SH-SY5Y (cell line): ENCODE data around the gene RBM19.

Experiments
- GATA2 ChIP-seq: IDR thresholded peaks from 2 replicates; pipeline ENCODE4 v1.6.1; 2011; ENCODE audit warnings: mild to moderate bottlenecking, low read depth, low read length
- GATA3 ChIP-seq: IDR thresholded peaks from 2 replicates; pipeline ENCODE4 v1.6.1; 2011; ENCODE audit warnings: low read depth, mild to moderate bottlenecking, low read length, moderate library complexity

The RBM19 gene

DNA sequence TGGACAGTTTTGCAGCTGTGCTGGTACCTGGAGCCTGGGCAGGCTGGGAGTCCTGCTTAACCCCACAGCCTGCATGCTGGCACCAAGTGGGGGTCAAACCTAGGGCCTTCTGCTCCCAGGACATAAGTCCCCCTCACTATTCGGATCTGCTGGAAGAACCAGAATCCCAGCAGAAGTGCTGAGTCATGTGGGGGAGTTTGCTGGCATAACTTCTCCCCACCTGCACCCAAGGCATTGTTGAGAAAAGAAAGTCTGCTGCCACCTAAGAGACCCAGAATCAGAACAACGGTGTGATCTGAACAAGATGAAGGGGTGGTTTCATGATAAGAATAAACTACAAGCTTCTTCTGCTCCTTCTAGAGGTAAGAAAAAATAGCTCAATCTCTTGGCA, 102.7 kb downstream of the RBM19 start:
- TF ChIP-seq GATA2 (no peak), GATA3 (no peak)

DNA sequence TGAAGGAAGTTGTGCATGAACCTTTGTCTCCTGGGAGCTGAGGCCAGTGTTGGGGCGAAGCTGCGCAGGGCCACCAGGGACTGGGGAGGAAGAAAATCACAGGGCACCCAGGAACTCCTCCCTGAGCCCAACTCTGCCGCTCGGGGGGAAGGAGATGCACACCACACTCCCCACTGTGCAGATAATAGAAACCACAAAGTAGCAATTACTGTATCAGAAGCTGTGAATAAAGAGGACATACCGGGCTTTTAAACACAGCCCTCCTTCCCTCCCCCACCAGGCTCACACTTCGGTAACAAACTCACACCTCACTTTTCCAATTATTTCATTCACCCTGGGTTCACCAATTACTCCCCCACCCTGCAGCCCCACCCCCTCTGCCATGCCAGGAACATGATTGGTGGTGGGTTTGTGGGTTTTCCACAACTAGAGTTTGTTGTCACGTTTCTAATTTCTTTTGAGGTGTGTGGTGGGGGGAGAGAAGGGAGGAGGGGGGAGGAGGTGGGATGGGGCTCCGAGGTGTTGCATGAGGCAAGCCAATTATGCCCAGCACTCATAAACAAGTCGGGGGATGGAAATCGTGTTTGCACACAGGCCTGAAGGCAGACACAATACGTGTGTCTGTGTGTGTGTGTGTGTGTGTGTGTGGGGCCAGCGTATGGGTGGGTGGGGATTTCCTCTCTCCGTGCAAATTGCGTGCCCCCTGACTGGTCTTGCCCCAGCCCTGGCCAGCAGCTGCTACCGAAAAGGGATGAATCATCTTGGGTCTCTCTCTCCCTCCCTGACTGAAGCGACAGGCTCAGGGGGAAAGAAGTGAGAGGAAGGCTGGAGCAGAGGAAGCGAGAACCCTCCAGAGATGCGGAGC, 103.3 kb downstream of the RBM19 start:
- TF ChIP-seq GATA2, result no peak
- no peak for TF ChIP-seq GATA3

DNA sequence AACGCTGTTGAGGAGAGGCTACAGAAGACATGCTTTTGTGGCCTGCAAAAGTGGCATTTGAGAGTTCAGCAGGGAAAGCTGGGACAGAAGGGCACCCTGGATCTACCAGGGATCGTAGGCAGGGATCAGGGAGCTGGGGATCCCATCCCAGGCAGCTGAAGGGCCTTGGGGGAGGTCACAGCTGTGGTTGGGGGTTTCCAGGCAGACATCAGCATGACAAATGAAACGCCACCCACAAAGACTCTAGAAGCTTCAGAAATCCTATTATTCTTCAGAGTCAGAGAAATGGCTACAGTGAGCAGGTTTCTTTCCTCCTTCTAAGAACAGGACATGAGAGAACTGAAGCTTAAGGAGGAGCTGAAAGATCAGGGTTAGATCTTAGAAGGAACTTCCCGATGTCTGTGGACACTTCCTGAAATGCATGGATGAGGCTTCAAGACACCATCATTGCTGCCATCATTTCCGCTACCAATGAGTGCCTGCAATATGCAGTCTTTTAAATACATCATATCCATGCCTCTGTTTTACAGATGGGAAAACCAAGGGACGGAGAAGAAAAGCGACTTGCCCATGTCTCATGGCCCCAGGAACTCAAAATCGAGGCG, 104.3 kb downstream of the RBM19 start:
- TF ChIP-seq GATA3, result no peak
- TF ChIP-seq GATA2, result no peak

DNA sequence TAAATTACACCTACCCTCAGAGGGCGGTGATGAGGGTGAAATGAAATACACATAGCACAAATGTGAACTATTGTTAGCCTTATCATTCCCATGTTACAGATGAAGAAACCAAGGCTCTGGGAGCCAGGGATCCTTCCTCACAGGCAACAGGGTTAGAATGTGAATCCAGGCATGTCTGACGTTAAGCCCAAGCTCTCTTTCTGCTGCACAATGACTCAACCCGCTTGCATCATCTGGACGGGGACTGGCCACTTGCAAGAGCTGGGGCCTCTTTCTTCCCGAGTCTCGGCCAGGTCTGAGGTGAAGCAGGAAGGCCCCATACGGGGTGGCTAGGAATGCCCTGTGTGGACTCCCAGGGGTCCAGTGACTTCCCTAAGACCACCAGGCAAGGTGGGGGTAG, 105.2 kb downstream of the RBM19 start:
- no peak for TF ChIP-seq GATA3
- no peak for TF ChIP-seq GATA2

DNA sequence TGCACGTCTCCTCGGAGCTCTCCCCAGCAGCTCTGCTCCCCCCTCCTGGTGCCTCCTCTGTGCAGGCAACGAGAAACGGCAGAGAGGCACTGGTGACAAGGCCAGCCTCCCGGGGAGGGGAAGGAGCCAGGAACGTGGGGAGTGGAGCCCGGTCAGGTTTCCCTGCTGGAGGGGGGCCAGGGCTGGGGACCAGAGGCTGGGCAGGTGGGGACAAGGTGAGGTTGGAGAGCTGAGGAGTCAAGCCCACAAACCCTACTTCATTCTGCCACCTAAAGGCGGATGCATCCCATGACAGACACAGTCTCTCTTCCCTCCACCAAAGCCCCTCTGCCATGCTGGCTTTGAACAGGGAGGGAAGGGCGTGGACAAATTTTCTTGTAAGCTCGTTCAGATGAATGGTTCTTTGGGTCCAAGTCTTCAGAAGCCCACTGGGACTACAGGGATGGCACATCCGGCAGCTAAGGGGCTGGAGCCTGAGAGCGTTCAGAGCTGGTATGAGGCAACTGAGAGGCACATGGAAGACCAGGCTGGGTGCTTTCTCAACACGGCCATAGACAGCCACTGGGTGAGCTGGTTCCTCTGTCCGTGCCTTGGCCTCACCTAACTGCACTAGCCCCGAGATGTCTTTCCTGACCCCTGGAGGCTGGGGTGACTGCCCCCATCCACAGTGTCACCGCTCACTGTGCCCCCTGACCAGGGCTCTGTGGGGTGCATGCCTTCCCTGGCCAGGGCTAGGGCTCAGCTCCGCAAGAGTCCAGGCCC, 105.9 kb downstream of the RBM19 start:
- no peak for TF ChIP-seq GATA2
- TF ChIP-seq GATA3, result no peak

DNA sequence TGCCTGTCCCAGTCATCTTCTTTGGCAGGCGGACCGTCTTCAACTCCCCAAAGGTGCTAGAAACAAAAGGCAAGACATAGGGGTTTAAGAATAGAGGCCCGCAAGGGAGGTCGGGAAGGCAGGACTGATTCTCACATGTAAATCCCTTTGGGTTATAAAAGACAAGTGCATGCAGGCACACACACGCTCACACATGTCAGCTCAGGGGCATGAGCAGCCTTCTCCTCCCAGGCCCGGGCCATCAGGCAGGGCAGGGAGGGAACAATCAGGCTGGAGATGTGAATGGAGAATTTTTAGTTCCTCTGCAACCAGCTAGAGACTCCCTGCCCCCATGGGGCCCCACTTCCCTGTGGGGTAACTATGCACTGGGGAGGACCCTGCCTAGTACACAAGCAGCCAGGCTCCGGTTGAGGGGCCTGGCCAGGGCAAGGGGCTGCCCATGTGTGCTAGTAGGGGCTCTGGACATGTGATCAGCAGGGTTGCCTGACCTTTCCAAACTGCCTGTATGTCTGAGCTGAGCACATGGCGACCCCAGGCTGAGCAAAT, 107.2 kb downstream of the RBM19 start:
- TF ChIP-seq GATA2 (no peak), GATA3 (no peak)

DNA sequence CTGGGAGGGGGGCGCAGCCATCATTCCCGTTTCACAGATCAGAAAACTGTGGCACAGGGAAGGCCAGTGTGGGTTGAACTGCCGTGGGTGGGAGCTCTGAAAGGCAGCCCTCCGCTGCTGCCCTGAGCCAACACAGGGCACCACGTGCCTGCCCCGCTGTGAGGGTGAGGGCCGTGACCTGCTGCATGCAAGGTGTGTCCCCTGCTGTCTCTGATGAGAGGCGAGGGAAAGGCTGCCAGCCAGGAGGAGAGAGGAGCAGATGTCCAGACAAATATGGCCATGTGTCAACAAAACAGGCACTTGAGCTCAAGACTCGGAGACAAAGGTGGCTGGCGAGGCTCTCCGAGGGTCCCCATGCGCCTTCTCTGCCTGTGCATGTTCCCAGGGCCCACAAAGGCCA, 108.8 kb downstream of the RBM19 start:
- TF ChIP-seq GATA3, result no peak
- TF ChIP-seq GATA2, result no peak

DNA sequence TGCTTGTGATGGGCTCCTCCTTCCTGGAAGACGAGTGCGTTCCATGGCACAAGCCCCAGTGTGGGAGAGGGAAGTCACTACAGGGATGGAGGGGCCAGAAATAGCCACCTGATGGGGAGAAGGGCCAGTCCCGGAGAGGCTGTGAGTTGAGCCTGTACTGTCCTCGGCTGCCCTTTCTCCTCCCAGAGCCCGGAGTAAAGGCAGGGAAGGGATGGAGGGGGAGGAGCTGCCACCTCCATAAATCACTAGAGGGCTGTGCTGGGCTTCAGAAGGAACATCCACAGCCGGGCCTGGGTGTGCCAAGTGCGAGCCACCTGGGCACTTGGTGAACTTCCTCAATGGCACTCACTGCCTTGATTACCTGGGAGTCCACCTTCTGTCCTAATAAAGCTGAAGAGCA, 110.1 kb downstream of the RBM19 start:
- TF ChIP-seq GATA3 (no peak), GATA2 (no peak)

DNA sequence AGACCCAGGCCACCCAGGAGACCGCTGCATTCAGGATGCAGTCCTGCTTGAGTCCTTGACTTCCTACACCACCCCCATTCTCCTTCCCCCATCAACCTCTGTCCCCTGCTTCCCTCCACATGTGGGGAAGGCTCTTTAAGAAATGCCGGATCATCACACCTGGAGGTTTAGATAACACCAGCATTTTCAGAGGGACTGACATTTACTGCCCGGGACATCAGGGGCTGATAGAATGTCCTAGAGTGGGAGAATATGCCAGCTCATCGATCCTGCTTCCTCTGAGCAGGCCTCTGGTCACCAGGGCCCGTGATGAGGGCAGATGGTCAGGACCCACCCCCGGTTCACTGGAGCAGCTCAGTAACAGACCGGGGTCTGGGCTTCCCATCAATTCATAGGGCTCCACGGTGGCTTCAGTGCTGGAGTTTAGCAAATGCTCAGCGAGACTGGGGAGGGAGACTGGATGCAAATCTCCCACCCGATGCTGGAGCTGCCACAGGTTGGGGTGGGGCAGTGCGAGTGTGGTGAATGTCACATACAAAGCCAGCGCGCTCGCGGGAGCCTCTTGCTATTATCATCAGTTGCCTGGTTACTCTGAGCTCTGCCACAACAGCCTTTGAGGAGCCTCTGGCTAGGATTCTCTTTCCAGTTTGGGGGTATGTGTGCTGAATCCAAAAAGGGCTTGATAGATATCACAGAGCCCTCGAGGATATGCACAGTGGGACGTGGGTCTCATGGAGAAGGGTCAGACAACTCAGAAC, 111.6 kb downstream of the RBM19 start:
- TF ChIP-seq GATA3 (no peak), GATA2 (no peak)

DNA sequence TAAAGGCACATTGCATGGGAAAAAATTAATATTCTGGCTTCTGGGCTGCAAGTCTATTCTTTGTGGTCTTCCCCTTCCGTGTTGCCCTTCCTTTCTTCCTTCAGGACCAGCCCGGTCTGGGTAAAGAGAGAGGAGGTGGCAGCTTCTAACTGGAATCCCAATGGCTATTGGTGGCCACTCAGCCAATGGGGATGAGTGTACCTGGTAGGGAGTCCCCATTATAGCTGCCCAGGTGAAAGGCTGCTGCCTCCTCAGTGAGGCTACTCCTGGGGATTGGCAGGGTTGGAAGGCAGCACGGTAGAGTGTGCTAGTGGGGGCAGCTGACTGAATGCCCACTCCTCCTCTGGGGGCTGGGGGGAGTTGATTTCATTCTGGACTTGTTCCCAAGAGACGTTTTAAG, 112.6 kb downstream of the RBM19 start:
- TF ChIP-seq GATA2, result no peak
- TF ChIP-seq GATA3, result no peak

DNA sequence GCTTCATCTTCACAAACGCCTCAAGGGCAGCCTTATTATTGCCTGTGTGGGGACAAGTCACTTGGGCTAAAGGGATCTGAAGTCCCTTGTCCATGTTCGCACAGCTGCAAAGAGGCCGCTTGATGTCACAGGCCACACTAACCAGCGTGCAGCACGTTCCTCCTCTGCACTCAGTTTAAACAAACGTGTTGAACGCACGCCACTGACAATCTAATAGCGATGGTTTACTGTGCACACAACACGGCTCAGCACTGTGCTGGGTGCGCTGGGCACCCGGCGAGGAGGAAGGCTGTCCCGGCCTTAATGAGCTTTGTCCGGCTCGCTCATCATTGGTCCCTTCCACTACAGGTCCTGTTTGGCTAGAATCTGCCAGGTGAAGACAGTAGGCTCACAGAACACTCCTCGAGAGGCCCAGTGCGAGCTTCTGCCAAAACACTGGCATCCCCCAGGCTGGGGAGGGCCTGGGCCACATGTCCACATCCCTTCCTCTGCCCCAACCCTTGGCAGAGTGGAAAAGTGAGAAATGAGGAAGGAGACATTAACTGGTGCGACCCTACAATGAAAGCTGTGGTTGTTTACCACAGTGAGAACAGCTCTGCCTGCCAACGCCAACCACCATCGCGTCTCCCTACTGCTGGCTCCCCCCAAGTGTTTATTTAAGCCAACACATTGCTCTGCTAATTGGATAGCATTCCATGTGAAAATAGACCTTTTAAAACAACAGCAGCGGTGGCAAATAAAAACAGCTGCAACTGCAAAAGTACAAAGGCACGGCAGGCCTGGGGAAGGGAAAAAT, 113.2 kb downstream of the RBM19 start:
- no peak for TF ChIP-seq GATA3
- TF ChIP-seq GATA2, result no peak

DNA sequence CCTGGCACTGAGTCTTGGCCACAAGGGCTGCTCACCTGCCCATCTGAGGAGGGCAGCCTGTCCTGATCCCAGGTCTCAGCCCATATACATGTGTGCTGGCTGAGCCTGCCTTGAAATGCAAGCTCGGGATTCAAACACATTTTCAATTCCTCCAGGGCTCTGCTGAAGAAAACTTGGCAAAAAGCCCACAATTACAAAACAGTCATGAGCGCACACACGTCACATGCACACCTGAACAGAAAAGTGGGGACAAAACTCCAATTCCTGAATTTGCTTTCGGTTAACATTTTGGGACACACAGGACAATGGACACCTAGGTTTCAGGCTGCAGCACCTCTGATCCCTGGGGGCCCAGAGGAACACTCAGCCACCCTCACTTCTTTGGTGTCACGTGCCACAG, 113.9 kb downstream of the RBM19 start:
- no peak for TF ChIP-seq GATA2
- TF ChIP-seq GATA3, result no peak

DNA sequence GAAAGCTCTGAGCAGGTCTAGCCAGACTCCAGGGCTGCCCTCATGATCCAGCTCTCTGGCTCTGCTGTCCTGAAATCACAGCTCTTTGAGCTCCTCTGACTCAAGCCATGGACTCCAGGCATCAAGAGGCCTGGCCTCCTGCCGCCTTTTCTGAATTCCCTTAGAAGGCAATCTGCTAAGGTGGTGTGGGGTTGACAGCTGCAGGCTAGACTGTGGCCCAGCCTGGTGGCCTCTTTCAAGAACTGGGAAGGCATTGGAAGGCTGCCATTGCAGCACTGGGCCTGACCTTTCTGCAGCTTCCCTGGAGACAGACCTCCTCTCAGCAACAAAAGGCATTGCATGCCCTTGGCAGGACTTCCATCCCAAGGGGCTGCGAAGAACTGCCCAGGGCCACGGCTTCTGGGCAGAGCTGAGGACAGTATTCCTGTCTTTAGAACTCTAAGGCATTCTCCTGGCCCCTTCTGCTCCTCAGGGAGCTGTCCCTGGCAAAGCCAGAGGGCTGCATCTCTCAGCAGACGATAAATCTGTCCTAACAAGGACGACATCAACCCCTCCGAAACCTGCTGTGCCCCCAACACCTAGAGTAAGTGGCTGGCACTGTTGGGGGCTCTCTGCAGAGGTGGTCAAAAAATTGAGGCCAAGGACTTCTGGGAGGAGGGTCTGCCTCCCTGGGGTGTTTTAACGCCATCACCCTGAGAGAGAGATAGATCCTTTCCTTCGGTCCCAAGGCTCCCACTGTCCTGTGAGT, 115.6 kb downstream of the RBM19 start:
- TF ChIP-seq GATA2, result no peak
- TF ChIP-seq GATA3, result no peak
